Measurements from ENCODE around the gene DCD.
A peak's percentile ranks its signal among the peaks of the same experiment; 100 is the strongest.
"Not testable (repeated sequence)": the region's sequence is repeated elsewhere in the genome, so short reads cannot be mapped to it uniquely, and the experiment has no call there.

Gene DCD

GRCh38 chr12:54648265-54648664 lies at the start of gene DCD:
Gene DCD (minus strand): TSS chr12:54648365. CDS start chr12:54648303, 62 bp downstream.
- DNase-seq: no peak

GRCh38 chr12:54697851-54698250 lies 49.7 kb upstream of the DCD start:
- DNase-seq: no peak

GRCh38 chr12:54692353-54692752 lies 44.2 kb upstream of the DCD start:
- no peak for DNase-seq

GRCh38 chr12:54689984-54690383 lies 41.8 kb upstream of the DCD start:
- no peak for DNase-seq

GRCh38 chr12:54689034-54689372 lies 40.8 kb upstream of the DCD start:
- no peak for DNase-seq

GRCh38 chr12:54688309-54689033 lies 40.3 kb upstream of the DCD start:
- no peak for DNase-seq

- DNase-seq: no peak
These were observed 36.8 kb upstream of the DCD start for GRCh38 chr12:54684636-54685630.

- no peak for DNase-seq
These were observed 35.2 kb upstream of the DCD start for GRCh38 chr12:54683398-54683797.

GRCh38 chr12:54682674-54683073 lies 34.5 kb upstream of the DCD start:
- DNase-seq: no peak

- peak; percentile 65 for DNase-seq
These were observed 32.2 kb upstream of the DCD start for GRCh38 chr12:54680374-54680773.

GRCh38 chr12:54678131-54678530 lies 30.0 kb upstream of the DCD start:
- DNase-seq: no peak

- DNase-seq: no peak
These were observed 19.8 kb upstream of the DCD start for GRCh38 chr12:54667945-54668344.

- no peak for DNase-seq
These were observed 17.8 kb upstream of the DCD start for GRCh38 chr12:54666008-54666407.

- DNase-seq: not testable (repeated sequence)
These were observed 17.0 kb upstream of the DCD start for GRCh38 chr12:54665022-54665635.

GRCh38 chr12:54663603-54664002 lies 15.4 kb upstream of the DCD start:
- no peak for DNase-seq

- no peak for DNase-seq
These were observed 13.9 kb upstream of the DCD start for GRCh38 chr12:54662026-54662425.

- no peak for DNase-seq
These were observed 12.9 kb upstream of the DCD start for GRCh38 chr12:54661048-54661447.

- DNase-seq: no peak
These were observed 12.3 kb upstream of the DCD start for GRCh38 chr12:54660320-54660962.

GRCh38 chr12:54658306-54659264 lies 10.4 kb upstream of the DCD start:
- peak; percentile 78 for DNase-seq

- no peak for DNase-seq
These were observed 9.0 kb upstream of the DCD start for GRCh38 chr12:54657105-54657607.

GRCh38 chr12:54654926-54655325 lies 6.8 kb upstream of the DCD start:
- DNase-seq: no peak

GRCh38 chr12:54653025-54653424 lies 4.9 kb upstream of the DCD start:
- DNase-seq: no peak

All from activated effector memory CD4-positive, alpha-beta T cell treated with anti-CD3 and anti-CD28 coated beads, Interleukin-2, amount 50 U/mL, for 16 hours (primary cell).